Measurements from ENCODE around the gene SPTSSA.

The SPTSSA gene

GRCh38 chr14:34466691-34467090 lies 4.7 kb upstream of the SPTSSA start:
- TF ChIP-seq TAF1 (IDR thresholded peaks at IDR 0.05; ENCODE audit: borderline replicate concordance, insufficient read depth, low read length) (no peak), SIN3A (IDR thresholded peaks at IDR 0.05; ENCODE audit: borderline replicate concordance, insufficient read depth, low read length) (no peak), POLR2AphosphoS5 (IDR thresholded peaks at IDR 0.05; ENCODE audit: low read depth, low read length) (no peak), FOXP2 (optimal IDR thresholded peaks at IDR 0.05; ENCODE audit: borderline replicate concordance, extremely low read depth, extremely low read length, insufficient read depth) (no peak), REST (IDR thresholded peaks at IDR 0.05; ENCODE audit: insufficient read depth in 1 of 2, low read depth in 2 of 2, low read length in 2 of 2) (no peak)

DNA sequence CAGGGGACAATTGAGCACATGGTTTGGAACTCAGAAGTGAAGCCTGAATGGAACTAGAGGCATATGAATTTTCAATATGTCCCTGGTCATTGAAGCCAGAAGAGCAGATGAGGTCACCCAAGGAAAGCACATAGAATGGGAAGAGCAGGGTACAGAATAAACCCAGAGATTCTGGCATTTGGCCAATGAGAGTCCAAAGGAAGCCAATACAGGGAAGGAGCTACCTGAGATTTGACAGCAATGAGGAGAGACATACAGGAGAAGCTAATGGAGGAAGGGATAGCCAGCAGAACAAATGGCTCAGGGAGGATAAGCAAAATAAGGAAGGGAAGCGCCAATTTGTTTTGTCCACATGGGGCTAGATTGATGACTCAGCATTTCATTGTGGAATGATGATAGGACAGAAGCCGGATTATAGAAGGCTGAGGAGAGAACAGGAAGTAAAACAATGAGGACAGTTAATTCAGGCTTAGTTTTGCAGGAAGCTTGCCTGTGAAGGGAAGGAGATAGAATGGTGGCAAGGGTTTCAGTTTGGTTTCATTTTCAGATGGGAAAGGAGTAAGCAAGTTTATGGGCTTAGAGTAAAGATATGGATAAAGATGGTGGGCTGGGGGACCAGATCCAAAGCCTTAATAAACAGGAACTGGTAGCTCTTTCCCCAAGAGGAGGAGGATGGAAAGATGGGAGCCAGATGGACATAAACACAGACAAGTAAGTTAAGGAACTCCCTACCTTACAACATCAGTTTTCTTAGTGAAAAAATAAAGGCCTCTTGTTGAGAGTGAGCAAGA lies 3.2 kb upstream of the SPTSSA start:
- no peak for TF ChIP-seq SIN3A (IDR thresholded peaks at IDR 0.05; ENCODE audit: borderline replicate concordance, insufficient read depth, low read length)
- no peak for TF ChIP-seq TAF1 (IDR thresholded peaks at IDR 0.05; ENCODE audit: borderline replicate concordance, insufficient read depth, low read length)
- no peak for TF ChIP-seq FOXP2 (optimal IDR thresholded peaks at IDR 0.05; ENCODE audit: borderline replicate concordance, extremely low read depth, extremely low read length, insufficient read depth)
- no peak for TF ChIP-seq POLR2AphosphoS5 (IDR thresholded peaks at IDR 0.05; ENCODE audit: low read depth, low read length)
- TF ChIP-seq REST (IDR thresholded peaks at IDR 0.05; ENCODE audit: insufficient read depth in 1 of 2, low read depth in 2 of 2, low read length in 2 of 2): no peak

GRCh38 chr14:34463598-34463961 lies 1.5 kb upstream of the SPTSSA start:
- TF ChIP-seq SIN3A (IDR thresholded peaks at IDR 0.05; ENCODE audit: borderline replicate concordance, insufficient read depth, low read length) (no peak), FOXP2 (optimal IDR thresholded peaks at IDR 0.05; ENCODE audit: borderline replicate concordance, extremely low read depth, extremely low read length, insufficient read depth) (no peak), TAF1 (IDR thresholded peaks at IDR 0.05; ENCODE audit: borderline replicate concordance, insufficient read depth, low read length) (no peak), POLR2AphosphoS5 (IDR thresholded peaks at IDR 0.05; ENCODE audit: low read depth, low read length) (no peak), REST (IDR thresholded peaks at IDR 0.05; ENCODE audit: insufficient read depth in 1 of 2, low read depth in 2 of 2, low read length in 2 of 2) (no peak)

- TF ChIP-seq REST (IDR thresholded peaks at IDR 0.05; ENCODE audit: insufficient read depth in 1 of 2, low read depth in 2 of 2, low read length in 2 of 2) (no peak), POLR2AphosphoS5 (IDR thresholded peaks at IDR 0.05; ENCODE audit: low read depth, low read length) (no peak), SIN3A (IDR thresholded peaks at IDR 0.05; ENCODE audit: borderline replicate concordance, insufficient read depth, low read length) (no peak), TAF1 (IDR thresholded peaks at IDR 0.05; ENCODE audit: borderline replicate concordance, insufficient read depth, low read length) (no peak), FOXP2 (optimal IDR thresholded peaks at IDR 0.05; ENCODE audit: borderline replicate concordance, extremely low read depth, extremely low read length, insufficient read depth) (no peak)
These were observed 507 bp downstream of the SPTSSA start for GRCh38 chr14:34461334-34462131.

All from PFSK-1 (cell line).